GM21515 (cell line): ENCODE data around the gene PIPOX.

ENCODE experiments used
- ATAC-seq: cut with Tn5 transposase; IDR thresholded peaks from one replicate; pipeline ENCODE4 v1.9.1; 2021; ENCODE audit not compliant: unreplicated experiment

The PIPOX gene

GRCh38 chr17:29094101-29094708 lies 51.3 kb downstream of the PIPOX start:
- ATAC-seq: no peak

GRCh38 chr17:29095439-29095838 lies 52.5 kb downstream of the PIPOX start:
- ATAC-seq: no peak

GRCh38 chr17:29096094-29096493 lies 53.2 kb downstream of the PIPOX start:
- ATAC-seq: no peak

DNA sequence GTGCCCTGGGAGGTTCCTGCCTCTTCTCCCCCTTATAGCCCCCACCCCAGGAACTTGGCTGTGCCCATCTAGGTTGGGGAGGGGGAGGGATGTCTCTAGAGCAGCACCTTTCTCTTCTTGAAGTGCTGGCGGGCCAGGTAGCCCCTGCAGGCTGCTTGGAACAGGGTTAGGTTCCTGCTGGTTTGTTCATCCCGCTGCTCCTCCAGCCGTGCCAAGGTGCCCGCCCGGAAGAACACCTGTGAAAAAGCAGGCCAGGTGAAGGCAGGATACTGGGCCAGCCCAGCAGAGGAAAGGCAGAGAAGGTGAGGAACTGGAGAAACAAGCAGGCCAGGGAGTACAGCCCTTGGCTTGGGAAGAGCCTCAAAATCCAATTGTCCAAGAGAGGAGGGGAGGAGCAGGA lies 56.6 kb downstream of the PIPOX start:
- no peak for ATAC-seq

DNA sequence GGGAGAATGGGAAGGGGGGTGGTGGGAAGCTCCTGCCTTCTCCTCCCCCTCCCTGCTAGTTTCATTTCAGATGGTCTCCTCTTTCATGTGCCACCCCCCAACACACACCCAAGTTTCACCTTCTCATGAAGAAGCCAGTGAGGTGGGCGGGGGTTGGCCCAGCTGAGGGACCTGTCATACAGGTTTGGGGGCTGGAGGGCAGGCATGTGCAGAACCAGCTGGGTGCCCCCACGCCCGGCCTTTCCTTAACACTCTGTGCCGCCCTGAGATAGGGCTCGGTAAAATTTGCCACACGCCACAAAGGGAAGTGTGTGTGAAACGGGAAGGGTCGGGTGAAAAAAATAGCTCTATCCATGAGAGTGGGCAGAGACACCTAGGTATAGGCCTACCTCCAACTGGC lies 57.4 kb downstream of the PIPOX start:
- no peak for ATAC-seq

DNA sequence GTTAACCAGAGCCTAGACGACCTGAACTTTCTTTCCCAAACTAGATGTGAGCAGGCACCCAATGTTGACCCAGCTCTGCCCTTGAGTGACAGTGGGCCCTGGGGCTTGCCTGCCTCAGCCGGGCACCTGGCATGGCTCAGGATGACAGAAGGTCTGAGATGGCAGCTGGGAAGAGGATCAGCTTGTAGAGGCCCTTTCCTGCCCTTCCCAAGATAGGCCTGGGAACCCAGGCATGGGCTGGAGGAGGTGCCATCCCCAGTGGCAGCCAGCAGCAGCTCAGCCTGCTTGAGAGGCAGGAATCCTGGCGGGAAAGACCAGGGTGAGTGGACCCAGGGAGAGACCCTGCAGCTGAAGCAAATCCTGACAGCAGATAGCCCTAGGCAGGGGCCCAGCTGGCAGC lies 59.1 kb downstream of the PIPOX start:
- ATAC-seq: no peak

GRCh38 chr17:29102741-29103181 lies 59.8 kb downstream of the PIPOX start:
- no peak for ATAC-seq

DNA sequence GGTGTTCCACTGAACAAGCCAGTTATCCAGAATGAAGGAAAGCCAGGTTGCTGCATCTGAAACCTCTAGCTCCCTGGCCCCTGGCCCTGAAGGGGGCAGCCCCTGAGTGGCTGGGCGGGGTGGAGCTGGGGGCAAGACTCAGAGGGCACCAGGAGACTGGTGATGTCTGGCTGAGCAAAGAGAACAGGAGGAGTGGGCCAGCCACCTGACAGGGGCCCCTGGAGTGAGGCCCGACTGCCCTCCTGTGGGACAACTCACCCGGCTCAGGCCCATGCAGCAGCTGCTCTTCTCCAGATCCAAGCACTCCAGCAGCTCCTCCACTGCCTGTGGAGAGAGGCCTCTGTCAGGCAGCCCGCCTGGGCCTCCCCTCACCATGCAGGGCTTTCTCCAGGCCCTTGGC lies 60.4 kb downstream of the PIPOX start:
- ATAC-seq: no peak
